GM12878 (cell line): Measurements from ENCODE around the gene ZNF75A.

Experiments used
- EP300 ChIP-seq, 2 experiments: fragments of 150-350 bp in 1 of 2; IDR thresholded peaks; 2 replicates each; pipeline ENCODE4 v1.6.1; 2011 to 2012; ENCODE audit warnings: low read depth in 2 of 2, low read length in 2 of 2, borderline replicate concordance in 1 of 2, improper control_type of control experiment in 1 of 2, inconsistent platforms in 1 of 2; ENCODE audit not compliant: control insufficient read depth in 1 of 2
- JUND ChIP-seq: IDR thresholded peaks from 2 replicates; pipeline ENCODE4 v1.6.1; 2012; ENCODE audit warnings: low read depth, mild to moderate bottlenecking, low read length, improper control_type of control experiment, moderate library complexity
- NFYB ChIP-seq: IDR thresholded peaks from 2 replicates; pipeline ENCODE4 v1.6.1; 2011; ENCODE audit warnings: low read depth, mild to moderate bottlenecking, low read length, improper control_type of control experiment, moderate library complexity; ENCODE audit not compliant: insufficient read depth
- POLR2A ChIP-seq: IDR thresholded peaks from 2 replicates; pipeline ENCODE4 v1.6.1; 2011; ENCODE audit warnings: low read depth, mild to moderate bottlenecking, low read length
- TF ChIP-seq, protein P1 (sequence below), 3 experiments: IDR thresholded peaks in 2 of 3; conservative IDR thresholded peaks in 1 of 3; 2 replicates each; pipeline ENCODE4 v1.5.1; 2011; ENCODE audit warnings: low read depth in 3 of 3, low read length in 3 of 3, mild to moderate bottlenecking in 3 of 3, control low read depth in 2 of 3, moderate library complexity in 2 of 3, inconsistent platforms in 1 of 3, mixed read lengths in 1 of 3; ENCODE audit not compliant: control insufficient read depth in 2 of 3, insufficient read depth in 1 of 3; ENCODE audit errors: extremely low read depth in 1 of 3
- TF ChIP-seq, protein P2 (sequence below): fragments of 150-350 bp; IDR thresholded peaks from 2 replicates; pipeline ENCODE4 v1.6.1; 2016; ENCODE audit warnings: low read depth, low read length
- TF ChIP-seq, protein P3 (sequence below): IDR thresholded peaks from 2 replicates; pipeline ENCODE4 v1.6.1; 2012; ENCODE audit warnings: low read depth, low read length, improper control_type of control experiment

DNA sequence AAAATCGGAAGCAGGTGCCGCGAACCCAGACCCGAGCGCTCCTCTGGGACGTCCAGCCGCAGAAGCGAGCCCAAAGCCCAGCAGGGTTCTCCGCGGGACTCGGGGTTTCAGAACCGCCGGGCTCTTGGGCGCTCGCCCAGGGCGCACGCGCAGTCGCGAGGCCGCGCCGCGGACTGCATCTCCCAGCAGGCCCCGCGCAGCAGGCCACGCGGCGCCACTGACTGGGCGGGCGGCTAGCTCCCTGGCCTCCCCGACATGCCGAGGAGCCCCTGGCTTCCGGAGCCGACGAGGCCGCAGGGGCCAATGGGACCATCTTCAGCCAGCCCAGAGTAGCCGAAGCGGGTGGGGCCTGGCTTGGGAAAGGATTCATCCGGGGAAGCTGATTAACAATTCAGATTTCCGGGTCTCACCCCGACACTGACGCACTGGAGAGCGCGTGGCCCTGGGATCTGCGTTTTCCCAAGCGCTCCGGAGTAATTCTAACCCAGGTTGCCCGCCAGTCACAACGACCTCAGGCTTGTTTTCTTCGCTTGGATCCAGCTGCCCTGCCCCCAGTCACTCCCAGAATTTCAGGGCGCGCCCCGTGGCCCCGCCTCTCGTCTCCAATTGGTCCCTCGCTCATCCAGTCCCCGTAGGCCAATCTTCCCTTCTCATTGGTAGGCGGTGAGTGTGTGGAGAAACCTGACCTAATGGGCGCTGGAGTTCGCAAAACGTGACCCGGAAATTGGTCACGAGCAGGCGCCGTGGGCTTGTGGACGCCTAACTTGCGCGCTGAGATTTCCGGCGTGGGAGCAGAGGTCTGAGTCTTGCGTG lies 22.4 kb upstream of the ZNF75A start, which contains the start of gene ZNF263:
- TF ChIP-seq NFYB: peak; percentile 98
- no peak; a peak in 1 of 4 replicates for TF ChIP-seq EP300 (IDR thresholded peaks at IDR 0.05; ENCODE audit: borderline replicate concordance in 1 of 2, control insufficient read depth in 1 of 2, low read depth in 2 of 2, low read length in 2 of 2)
- TF ChIP-seq, protein P1, sequence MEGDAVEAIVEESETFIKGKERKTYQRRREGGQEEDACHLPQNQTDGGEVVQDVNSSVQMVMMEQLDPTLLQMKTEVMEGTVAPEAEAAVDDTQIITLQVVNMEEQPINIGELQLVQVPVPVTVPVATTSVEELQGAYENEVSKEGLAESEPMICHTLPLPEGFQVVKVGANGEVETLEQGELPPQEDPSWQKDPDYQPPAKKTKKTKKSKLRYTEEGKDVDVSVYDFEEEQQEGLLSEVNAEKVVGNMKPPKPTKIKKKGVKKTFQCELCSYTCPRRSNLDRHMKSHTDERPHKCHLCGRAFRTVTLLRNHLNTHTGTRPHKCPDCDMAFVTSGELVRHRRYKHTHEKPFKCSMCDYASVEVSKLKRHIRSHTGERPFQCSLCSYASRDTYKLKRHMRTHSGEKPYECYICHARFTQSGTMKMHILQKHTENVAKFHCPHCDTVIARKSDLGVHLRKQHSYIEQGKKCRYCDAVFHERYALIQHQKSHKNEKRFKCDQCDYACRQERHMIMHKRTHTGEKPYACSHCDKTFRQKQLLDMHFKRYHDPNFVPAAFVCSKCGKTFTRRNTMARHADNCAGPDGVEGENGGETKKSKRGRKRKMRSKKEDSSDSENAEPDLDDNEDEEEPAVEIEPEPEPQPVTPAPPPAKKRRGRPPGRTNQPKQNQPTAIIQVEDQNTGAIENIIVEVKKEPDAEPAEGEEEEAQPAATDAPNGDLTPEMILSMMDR (IDR thresholded peaks at IDR 0.05 in 2 of 3, conservative IDR thresholded peaks at IDR 0.05 in 1 of 3; ENCODE audit: control insufficient read depth in 2 of 3, extremely low read depth in 1 of 3, insufficient read depth in 1 of 3, low read depth in 3 of 3, low read length in 3 of 3): no peak
- TF ChIP-seq POLR2A: peak; percentile 71
- TF ChIP-seq, protein P2, sequence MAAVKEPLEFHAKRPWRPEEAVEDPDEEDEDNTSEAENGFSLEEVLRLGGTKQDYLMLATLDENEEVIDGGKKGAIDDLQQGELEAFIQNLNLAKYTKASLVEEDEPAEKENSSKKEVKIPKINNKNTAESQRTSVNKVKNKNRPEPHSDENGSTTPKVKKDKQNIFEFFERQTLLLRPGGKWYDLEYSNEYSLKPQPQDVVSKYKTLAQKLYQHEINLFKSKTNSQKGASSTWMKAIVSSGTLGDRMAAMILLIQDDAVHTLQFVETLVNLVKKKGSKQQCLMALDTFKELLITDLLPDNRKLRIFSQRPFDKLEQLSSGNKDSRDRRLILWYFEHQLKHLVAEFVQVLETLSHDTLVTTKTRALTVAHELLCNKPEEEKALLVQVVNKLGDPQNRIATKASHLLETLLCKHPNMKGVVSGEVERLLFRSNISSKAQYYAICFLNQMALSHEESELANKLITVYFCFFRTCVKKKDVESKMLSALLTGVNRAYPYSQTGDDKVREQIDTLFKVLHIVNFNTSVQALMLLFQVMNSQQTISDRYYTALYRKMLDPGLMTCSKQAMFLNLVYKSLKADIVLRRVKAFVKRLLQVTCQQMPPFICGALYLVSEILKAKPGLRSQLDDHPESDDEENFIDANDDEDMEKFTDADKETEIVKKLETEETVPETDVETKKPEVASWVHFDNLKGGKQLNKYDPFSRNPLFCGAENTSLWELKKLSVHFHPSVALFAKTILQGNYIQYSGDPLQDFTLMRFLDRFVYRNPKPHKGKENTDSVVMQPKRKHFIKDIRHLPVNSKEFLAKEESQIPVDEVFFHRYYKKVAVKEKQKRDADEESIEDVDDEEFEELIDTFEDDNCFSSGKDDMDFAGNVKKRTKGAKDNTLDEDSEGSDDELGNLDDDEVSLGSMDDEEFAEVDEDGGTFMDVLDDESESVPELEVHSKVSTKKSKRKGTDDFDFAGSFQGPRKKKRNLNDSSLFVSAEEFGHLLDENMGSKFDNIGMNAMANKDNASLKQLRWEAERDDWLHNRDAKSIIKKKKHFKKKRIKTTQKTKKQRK: 0 out of 2 replicates have a peak, but pooled peaks have one; percentile 22
- TF ChIP-seq, protein P3, sequence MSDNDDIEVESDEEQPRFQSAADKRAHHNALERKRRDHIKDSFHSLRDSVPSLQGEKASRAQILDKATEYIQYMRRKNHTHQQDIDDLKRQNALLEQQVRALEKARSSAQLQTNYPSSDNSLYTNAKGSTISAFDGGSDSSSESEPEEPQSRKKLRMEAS: peak; percentile 85
- TF ChIP-seq JUND: no peak
